MM.1S (cell line): Measurements from ENCODE around the gene CNKSR3.

Experiments
- CTCF ChIP-seq: fragments of 300-600 bp; sonication (generic); IDR thresholded peaks from 2 replicates; pipeline ENCODE4 v1.5.1; 2016; ENCODE audit warnings: antibody characterized with exemption, low read length, mixed read lengths
- EZH2 ChIP-seq: fragments of 300-600 bp; sonication (generic); optimal IDR thresholded peaks from 2 replicates; pipeline ENCODE3; 2017; ENCODE audit warnings: low read depth, mild to moderate bottlenecking, antibody characterized with exemption, low read length, mixed read lengths
- EZH2phosphoT487 ChIP-seq: fragments of 300-600 bp; sonication (generic); IDR thresholded peaks from 2 replicates; pipeline ENCODE4 v1.6.1; 2018; ENCODE audit warnings: antibody characterized with exemption, low read length

GRCh38 chr6:154514481-154514880 lies 4.0 kb upstream of the CNKSR3 start:
- TF ChIP-seq CTCF (no peak), EZH2 (no peak), EZH2phosphoT487 (no peak)
